Measurements from ENCODE around the gene KCTD10. TPM values are rescaled to one million over a fixed set of nuclear protein-coding genes. Genes with fewer than 3 reads are reported as not detected.

The KCTD10 gene
- total RNA-seq, 4 donors from 2014 or later, result 31.5 to 62.8 (median 46.5) TPM

DNA sequence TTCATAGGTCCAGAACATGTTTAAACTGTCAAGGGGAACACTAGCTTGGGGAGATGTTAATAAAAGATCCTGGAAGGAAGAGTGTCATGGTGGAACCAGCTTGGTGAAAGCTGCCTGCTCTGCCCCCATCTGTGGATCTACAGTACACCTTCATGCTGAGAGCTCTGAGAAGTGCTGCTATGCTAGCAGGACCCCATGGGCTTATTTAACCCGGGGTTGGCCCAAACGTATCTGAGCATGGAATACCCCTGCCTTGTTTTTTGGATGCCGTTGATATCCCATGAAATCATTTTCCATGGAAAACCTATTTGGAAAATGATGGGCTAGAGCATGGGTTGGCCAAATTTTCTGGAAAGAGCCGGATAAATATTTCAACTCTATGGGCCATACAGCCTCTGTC lies 14.6 kb upstream of the KCTD10 start:
- Histone ChIP-seq H3K4me1 (no peaks in the 10 kb centered on the region), H3K27me3 (no peaks in the 10 kb centered on the region), H3K9me3 (no peaks in the 10 kb centered on the region), H3K36me3 (peaks cover 33 to 100% (median 40%) of the 10 kb centered on the region in 3 donors), H3K27ac (no peak overlapping the region), H3K4me3 (no peak overlapping the region)
- intact Hi-C loops (cut with DNase I), result loop anchor here (10.0 kb wide), 1 partner anchor 57 kb away; no protein-coding TSS in a partner anchor
- no peak for TF ChIP-seq POLR2A (IDR thresholded peaks at IDR 0.05)
- TF ChIP-seq, protein P1, sequence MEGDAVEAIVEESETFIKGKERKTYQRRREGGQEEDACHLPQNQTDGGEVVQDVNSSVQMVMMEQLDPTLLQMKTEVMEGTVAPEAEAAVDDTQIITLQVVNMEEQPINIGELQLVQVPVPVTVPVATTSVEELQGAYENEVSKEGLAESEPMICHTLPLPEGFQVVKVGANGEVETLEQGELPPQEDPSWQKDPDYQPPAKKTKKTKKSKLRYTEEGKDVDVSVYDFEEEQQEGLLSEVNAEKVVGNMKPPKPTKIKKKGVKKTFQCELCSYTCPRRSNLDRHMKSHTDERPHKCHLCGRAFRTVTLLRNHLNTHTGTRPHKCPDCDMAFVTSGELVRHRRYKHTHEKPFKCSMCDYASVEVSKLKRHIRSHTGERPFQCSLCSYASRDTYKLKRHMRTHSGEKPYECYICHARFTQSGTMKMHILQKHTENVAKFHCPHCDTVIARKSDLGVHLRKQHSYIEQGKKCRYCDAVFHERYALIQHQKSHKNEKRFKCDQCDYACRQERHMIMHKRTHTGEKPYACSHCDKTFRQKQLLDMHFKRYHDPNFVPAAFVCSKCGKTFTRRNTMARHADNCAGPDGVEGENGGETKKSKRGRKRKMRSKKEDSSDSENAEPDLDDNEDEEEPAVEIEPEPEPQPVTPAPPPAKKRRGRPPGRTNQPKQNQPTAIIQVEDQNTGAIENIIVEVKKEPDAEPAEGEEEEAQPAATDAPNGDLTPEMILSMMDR (IDR thresholded peaks at IDR 0.05), result no peak
- no peak for DNase-seq
- WGBS, 2 donors, result 93 to 98% methylated on average over 4 of the region's 4 CpGs

DNA sequence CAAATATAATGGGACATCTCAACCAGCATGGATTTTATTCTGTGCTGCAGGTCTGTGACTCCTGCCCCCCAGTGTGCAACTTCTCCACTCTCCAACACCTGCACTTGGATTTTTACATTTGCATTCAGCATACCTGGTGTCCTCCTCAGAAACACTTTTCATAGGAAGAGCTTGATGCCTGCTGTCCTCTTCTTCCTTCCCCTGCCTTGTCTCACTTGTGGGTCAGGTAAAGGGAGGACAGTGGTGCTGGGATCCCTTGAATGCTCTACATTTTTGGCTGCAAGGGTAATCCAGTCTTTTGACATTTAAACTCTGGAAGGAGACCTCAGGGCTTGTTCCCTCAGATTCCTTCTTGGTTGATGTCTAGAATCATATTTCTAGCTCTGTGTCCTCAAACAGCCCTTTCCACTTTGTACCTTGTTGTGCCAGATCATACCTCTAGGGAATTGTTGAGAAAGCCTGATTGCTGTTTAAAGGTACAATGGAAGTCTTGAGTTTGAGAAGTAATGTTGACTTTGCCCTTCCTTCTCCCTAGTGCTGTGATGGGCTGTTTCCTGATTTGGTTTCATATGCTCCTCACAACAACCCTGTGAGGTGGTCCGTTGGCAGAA lies 13.0 kb upstream of the KCTD10 start:
- Histone ChIP-seq H3K27me3 (no peaks in the 10 kb centered on the region), H3K4me1 (no peaks in the 10 kb centered on the region), H3K4me3 (no peak overlapping the region), H3K27ac (no peak overlapping the region), H3K36me3 (peaks cover 33 to 100% (median 55%) of the 10 kb centered on the region in 3 donors), H3K9me3 (no peaks in the 10 kb centered on the region)
- TF ChIP-seq POLR2A (IDR thresholded peaks at IDR 0.05), result no peak
- TF ChIP-seq, protein P1 (IDR thresholded peaks at IDR 0.05), result no peak
- DNase-seq, result no peak
- WGBS, 2 donors, result 93 to 100% methylated on average over 1 of the region's 1 CpG
- intact Hi-C loops (cut with DNase I), result loop anchor here (10.0 kb wide), 1 partner anchor 55 kb away; no protein-coding TSS in a partner anchor

DNA sequence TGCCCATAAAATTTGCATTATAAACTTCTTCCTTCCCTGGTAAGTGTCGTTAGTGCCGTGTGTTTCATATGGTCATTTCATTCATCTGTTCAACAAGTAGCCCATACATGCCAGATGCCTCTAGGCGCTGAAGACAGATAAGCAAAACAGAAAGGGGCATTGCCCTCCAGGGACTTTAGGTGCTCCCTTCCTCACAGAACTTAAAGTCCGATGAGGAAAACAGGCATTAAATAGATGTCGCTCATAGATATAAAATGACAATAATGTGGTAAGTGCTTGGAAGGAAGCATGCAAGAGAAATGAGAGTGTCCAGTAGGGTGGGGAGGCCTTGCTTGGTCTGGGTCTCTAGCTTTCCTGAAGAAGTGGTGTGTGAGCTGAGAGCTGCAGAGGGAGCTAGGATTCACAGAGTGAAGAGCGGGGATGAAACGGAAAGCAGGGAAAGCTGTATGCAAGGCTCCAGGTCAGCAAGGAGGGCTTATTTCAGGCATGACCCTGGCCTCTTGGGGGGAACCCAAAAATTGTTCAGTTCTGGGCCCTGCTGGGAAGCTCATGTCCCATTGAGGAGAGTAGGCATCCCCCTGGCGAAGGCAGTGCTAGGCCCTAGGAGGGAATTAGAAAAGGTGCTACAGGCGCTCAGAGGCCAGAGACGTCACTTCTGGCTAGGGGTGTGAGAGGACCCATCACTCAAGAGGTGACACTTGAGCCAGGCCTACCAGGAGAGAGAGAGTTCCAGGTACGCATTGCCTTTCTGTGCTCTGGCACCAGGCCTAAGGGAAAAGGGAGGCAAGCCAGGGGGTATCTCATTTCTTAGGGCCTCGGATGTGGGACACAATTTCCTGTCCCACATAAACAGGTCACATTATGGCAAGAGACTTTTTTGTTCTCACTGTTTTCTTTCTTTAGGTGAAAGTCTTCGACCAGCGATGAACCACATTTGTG lies 12.2 kb upstream of the KCTD10 start:
- DNase-seq, result no peak
- Histone ChIP-seq H3K9me3 (no peaks in the 10 kb centered on the region), H3K36me3 (peaks cover 33 to 100% (median 61%) of the 10 kb centered on the region in 3 donors)

DNA sequence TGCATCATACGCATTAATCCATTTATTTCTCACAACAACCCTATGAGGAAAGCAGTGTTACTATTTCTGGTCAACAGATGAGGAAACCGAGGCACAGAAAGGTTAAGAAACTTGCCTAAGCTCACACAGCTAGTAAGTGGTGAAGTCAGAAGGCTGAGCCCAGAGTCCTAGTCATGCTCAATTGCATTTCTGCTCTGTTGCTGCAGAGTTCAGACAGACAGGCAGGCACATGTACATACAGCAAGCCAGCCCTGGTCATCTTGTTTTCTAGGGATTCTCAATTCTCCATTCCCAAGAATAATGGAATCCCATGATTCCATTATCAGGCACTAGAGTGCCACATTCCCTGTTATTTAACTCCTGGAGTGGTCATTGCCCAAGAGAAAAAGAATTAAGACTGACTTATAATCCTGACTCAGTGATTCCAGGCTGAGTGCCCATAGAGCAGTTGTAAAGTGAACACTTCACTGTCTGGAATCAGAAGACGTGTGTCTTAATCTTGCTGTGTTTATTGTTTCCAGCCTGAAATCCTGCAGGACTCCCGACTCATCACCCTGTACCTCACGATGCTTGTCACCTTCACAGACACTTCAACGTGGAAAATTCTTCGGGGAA lies 11.1 kb upstream of the KCTD10 start:
- H3K4me3 ChIP-seq, result no peak overlapping the region
- H3K27me3 ChIP-seq, result no peaks in the 10 kb centered on the region
- H3K4me1 ChIP-seq, result no peaks in the 10 kb centered on the region
- H3K9me3 ChIP-seq, result no peaks in the 10 kb centered on the region
- no peak overlapping the region for H3K27ac ChIP-seq
- TF ChIP-seq POLR2A (IDR thresholded peaks at IDR 0.05), result no peak
- TF ChIP-seq, protein P1 (IDR thresholded peaks at IDR 0.05), result no peak
- no peak for DNase-seq
- WGBS, 2 donors, result 89 to 96% methylated on average over 6 to 7 of the region's 7 CpGs
- H3K36me3 ChIP-seq, result peaks cover 33 to 100% (median 68%) of the 10 kb centered on the region in 3 donors
- intact Hi-C loops (cut with DNase I), result no loop called here

More for the DNA sequence above, 12.2 kb upstream of the KCTD10 start:
- intact Hi-C loops (cut with DNase I), result no loop called here
- H3K27ac ChIP-seq, result no peak overlapping the region
- no peak overlapping the region for H3K4me3 ChIP-seq
- 93 to 95% methylated on average over 10 to 14 of the region's 14 CpGs for WGBS, 2 donors
- H3K27me3 ChIP-seq, result no peaks in the 10 kb centered on the region
- TF ChIP-seq, protein P1 (IDR thresholded peaks at IDR 0.05), result no peak
- TF ChIP-seq POLR2A (IDR thresholded peaks at IDR 0.05), result no peak
- H3K4me1 ChIP-seq, result no peaks in the 10 kb centered on the region
